ENCODE data around the gene APBB2.

GRCh38 chr4:41039317-41039716 is 175.0 kb downstream of the APBB2 start:
- TF ChIP-seq CTCF (IDR thresholded peaks at IDR 0.05; ENCODE audit: low read length) (no peak), EZH2 (IDR thresholded peaks at IDR 0.05; ENCODE audit: borderline replicate concordance, low read length) (no peak)

Data from OCI-LY1 (cell line).